Measurements from ENCODE around the gene HMGCR.
"Not testable (repeated sequence)": the region's sequence is repeated elsewhere in the genome, so short reads cannot be mapped to it uniquely, and the experiment has no call there.

The HMGCR gene

GRCh38 chr5:75336615-75337336 lies at the start of gene HMGCR:
TSS of gene HMGCR (plus strand) at chr5:75337220. CDS start at chr5:75342606, 5,386 bp downstream.
- peak; percentile 98 for FAIRE-seq

GRCh38 chr5:75291844-75292243 lies 45.2 kb upstream of the HMGCR start:
- not testable (repeated sequence) for FAIRE-seq

- FAIRE-seq: no peak
These were observed 36.9 kb upstream of the HMGCR start for GRCh38 chr5:75300084-75300483.

- FAIRE-seq: no peak
These were observed 33.6 kb upstream of the HMGCR start for GRCh38 chr5:75303419-75303818.

- not testable (repeated sequence) for FAIRE-seq
These were observed 32.5 kb upstream of the HMGCR start for GRCh38 chr5:75304486-75304885.

GRCh38 chr5:75306746-75307145 lies 30.3 kb upstream of the HMGCR start:
- no peak for FAIRE-seq

GRCh38 chr5:75310212-75310611 lies 26.8 kb upstream of the HMGCR start:
- no peak for FAIRE-seq

- FAIRE-seq: not testable (repeated sequence)
These were observed 17.9 kb upstream of the HMGCR start for GRCh38 chr5:75319148-75319547.

- FAIRE-seq: no peak
These were observed 17.4 kb upstream of the HMGCR start for GRCh38 chr5:75319638-75320037.

GRCh38 chr5:75320371-75320770 lies 16.6 kb upstream of the HMGCR start:
- no peak for FAIRE-seq

GRCh38 chr5:75322066-75322465 lies 15.0 kb upstream of the HMGCR start:
- no peak for FAIRE-seq

GRCh38 chr5:75324791-75325190 lies 12.2 kb upstream of the HMGCR start:
- no peak for FAIRE-seq

GRCh38 chr5:75325242-75325641 lies 11.8 kb upstream of the HMGCR start:
- FAIRE-seq: no peak

GRCh38 chr5:75330404-75330803 lies 6.6 kb upstream of the HMGCR start:
- no peak for FAIRE-seq

- no peak for FAIRE-seq
These were observed 5.6 kb upstream of the HMGCR start for GRCh38 chr5:75331095-75332090.

GRCh38 chr5:75333759-75334158 lies 3.3 kb upstream of the HMGCR start:
- not testable (repeated sequence) for FAIRE-seq

- FAIRE-seq: not testable (repeated sequence)
These were observed 2.6 kb upstream of the HMGCR start for GRCh38 chr5:75334413-75334812.

GRCh38 chr5:75335486-75335885 lies 1.5 kb upstream of the HMGCR start:
- FAIRE-seq: no peak

GRCh38 chr5:75335952-75336614 lies 937 bp upstream of the HMGCR start:
- FAIRE-seq: no peak

GRCh38 chr5:75337366-75338021 lies 474 bp downstream of the HMGCR start:
- no peak for FAIRE-seq

GRCh38 chr5:75338408-75338807 lies 1.4 kb downstream of the HMGCR start:
- no peak for FAIRE-seq

GRCh38 chr5:75340714-75341478 lies 3.9 kb downstream of the HMGCR start:
- no peak for FAIRE-seq
